Measurements from ENCODE around the gene GSAP.
A peak's percentile ranks its signal among the peaks of the same experiment; 100 is the strongest.

GSAP gene

GRCh38 chr7:77409739-77410547, 6.2 kb downstream of the GSAP start:
- no peak for DNase-seq (ENCODE audit: extremely low read depth in 1 of 2, low read depth in 1 of 2)

- DNase-seq (ENCODE audit: extremely low read depth in 1 of 2, low read depth in 1 of 2): no peak
These were observed 7.0 kb downstream of the GSAP start for GRCh38 chr7:77409005-77409738.

GRCh38 chr7:77407906-77408305, 8.2 kb downstream of the GSAP start:
- DNase-seq (ENCODE audit: extremely low read depth in 1 of 2, low read depth in 1 of 2): no peak

- no peak for DNase-seq (ENCODE audit: extremely low read depth in 1 of 2, low read depth in 1 of 2)
These were observed 9.7 kb downstream of the GSAP start for GRCh38 chr7:77406421-77406820.

- no peak for DNase-seq (ENCODE audit: extremely low read depth in 1 of 2, low read depth in 1 of 2)
These were observed 11.5 kb downstream of the GSAP start for GRCh38 chr7:77404641-77405040.

- DNase-seq (ENCODE audit: extremely low read depth in 1 of 2, low read depth in 1 of 2): no peak
These were observed 12.2 kb downstream of the GSAP start for GRCh38 chr7:77403957-77404356.

- DNase-seq (ENCODE audit: extremely low read depth in 1 of 2, low read depth in 1 of 2): no peak
These were observed 13.3 kb downstream of the GSAP start for GRCh38 chr7:77402818-77403217.

GRCh38 chr7:77401002-77401401, 15.1 kb downstream of the GSAP start:
- no peak for DNase-seq (ENCODE audit: extremely low read depth in 1 of 2, low read depth in 1 of 2)

GRCh38 chr7:77399816-77400215, 16.3 kb downstream of the GSAP start:
- no peak for DNase-seq (ENCODE audit: extremely low read depth in 1 of 2, low read depth in 1 of 2)

GRCh38 chr7:77396894-77397547, 19.1 kb downstream of the GSAP start:
- DNase-seq (ENCODE audit: extremely low read depth in 1 of 2, low read depth in 1 of 2): no peak

- no peak for DNase-seq (ENCODE audit: extremely low read depth in 1 of 2, low read depth in 1 of 2)
These were observed 20.5 kb downstream of the GSAP start for GRCh38 chr7:77395626-77396025.

- no peak for DNase-seq (ENCODE audit: extremely low read depth in 1 of 2, low read depth in 1 of 2)
These were observed 22.2 kb downstream of the GSAP start for GRCh38 chr7:77393954-77394353.

GRCh38 chr7:77393261-77393660, 22.9 kb downstream of the GSAP start:
- peak in 1 of 2 donors; percentile 58 for DNase-seq (ENCODE audit: extremely low read depth in 1 of 2, low read depth in 1 of 2)

- no peak for DNase-seq (ENCODE audit: extremely low read depth in 1 of 2, low read depth in 1 of 2)
These were observed 24.9 kb downstream of the GSAP start for GRCh38 chr7:77391230-77391629.

GRCh38 chr7:77388055-77388641, 28.0 kb downstream of the GSAP start:
- no peak for DNase-seq (ENCODE audit: extremely low read depth in 1 of 2, low read depth in 1 of 2)

GRCh38 chr7:77386165-77386822, 29.9 kb downstream of the GSAP start:
- DNase-seq (ENCODE audit: extremely low read depth in 1 of 2, low read depth in 1 of 2): no peak

GRCh38 chr7:77383333-77383740, 32.8 kb downstream of the GSAP start:
- DNase-seq (ENCODE audit: extremely low read depth in 1 of 2, low read depth in 1 of 2): no peak

- DNase-seq (ENCODE audit: extremely low read depth in 1 of 2, low read depth in 1 of 2): no peak
These were observed 33.6 kb downstream of the GSAP start for GRCh38 chr7:77382532-77382931.

GRCh38 chr7:77378584-77378983, 37.6 kb downstream of the GSAP start:
- DNase-seq (ENCODE audit: extremely low read depth in 1 of 2, low read depth in 1 of 2): no peak

- no peak for DNase-seq (ENCODE audit: extremely low read depth in 1 of 2, low read depth in 1 of 2)
These were observed 45.5 kb downstream of the GSAP start for GRCh38 chr7:77370606-77371005.

GRCh38 chr7:77368974-77369373, 47.2 kb downstream of the GSAP start:
- no peak for DNase-seq (ENCODE audit: extremely low read depth in 1 of 2, low read depth in 1 of 2)

Data from stimulated activated CD8-positive, alpha-beta memory T cell treated with anti-CD3 and anti-CD28 coated beads, Interleukin-7, amount 100 ng/mL, for 48 hours (primary cell).